CD1c-positive myeloid dendritic cell (primary cell): ENCODE measurements around the gene SHH.

Experiments
- DNase-seq: peaks from one replicate; pipeline ENCODE4 v3.0.0-alpha.2; 2016; ENCODE audit errors: extremely low spot score

The SHH gene

GRCh38 chr7:155764438-155764793 is 47.8 kb downstream of the SHH start:
- DNase-seq = no peak

DNA sequence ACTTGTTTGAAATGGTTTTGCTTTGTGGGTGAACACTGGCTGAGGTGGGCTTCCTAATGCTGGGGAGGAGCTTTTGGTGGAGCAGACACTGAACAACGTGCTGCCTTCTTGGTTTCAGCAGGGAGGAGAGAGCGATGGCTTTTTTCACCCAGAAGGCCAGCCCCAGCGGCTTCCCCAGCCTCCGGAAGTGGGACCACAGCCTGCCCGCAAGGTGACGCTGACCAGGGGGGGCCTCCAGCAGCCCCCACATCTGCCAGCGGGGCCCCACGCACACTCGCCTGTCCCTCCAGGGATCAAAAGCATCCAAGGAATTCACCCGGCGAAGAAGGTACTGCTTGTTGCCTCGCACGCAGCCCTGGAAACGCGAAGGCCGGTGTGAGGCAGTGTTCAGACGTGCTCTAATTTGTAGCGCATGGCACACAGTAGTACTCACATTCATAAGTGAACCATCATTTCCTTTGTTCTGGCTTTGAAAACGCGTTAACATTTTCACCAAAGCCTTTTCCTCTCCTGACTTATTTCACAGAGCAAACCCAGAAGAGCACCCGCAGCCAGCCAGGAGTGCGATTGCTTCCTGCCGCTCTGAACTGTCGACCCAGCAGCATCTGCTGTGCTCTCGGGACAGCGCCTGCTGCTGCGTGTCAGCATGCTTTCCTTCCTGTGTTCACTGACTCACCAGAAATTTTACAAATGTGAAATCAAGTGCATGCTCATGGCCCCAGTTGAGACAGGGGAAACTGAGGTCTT is 48.4 kb downstream of the SHH start:
- DNase-seq = peak; percentile 34

GRCh38 chr7:155763122-155763521 is 49.1 kb downstream of the SHH start:
- no peak for DNase-seq

- no peak for DNase-seq
These were observed 49.6 kb downstream of the SHH start for GRCh38 chr7:155762655-155763054.

- DNase-seq = no peak
These were observed 50.2 kb downstream of the SHH start for GRCh38 chr7:155762036-155762435.

DNA sequence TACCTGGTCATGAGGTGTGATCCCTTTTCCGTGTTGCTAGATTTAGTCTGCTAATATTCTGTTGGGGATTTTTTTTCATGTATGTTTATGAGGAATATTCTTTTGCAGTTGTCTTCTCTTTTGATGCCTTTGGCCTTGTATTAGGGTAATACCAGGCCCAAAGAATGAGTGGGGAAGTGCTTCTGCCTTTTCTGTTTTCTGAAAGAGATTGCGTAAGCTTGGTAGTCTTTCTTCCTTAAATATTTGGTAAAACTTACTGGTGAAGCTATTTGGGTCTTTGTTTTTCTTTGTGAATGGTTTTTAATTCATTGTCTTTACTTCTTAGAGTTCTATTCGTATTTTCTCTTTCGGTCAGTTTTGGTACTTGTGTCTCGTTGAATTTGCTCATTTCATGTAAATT is 51.1 kb downstream of the SHH start:
- DNase-seq = peak; percentile 78

GRCh38 chr7:155759740-155760430 is 52.4 kb downstream of the SHH start:
- no peak for DNase-seq

DNA sequence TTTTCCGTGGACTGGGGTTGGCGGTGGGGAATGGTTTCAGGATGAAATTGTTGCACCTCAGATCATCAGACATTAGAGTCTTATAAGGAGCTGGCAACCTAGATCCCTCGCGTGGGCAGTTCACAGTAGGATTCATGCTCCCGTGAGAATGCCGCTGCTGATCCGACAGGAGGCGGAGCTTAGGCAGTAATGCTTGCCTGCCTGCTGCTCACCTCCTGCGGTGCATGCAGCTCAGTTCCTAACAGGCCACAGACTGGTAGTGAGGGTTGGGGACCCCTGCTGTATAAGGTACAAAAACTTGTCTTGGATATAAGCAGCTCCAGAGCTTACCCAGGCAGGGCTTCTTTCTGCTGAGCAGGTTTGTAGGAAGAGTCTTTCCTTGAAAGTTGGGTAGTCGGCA is 53.9 kb downstream of the SHH start:
- no peak for DNase-seq

DNA sequence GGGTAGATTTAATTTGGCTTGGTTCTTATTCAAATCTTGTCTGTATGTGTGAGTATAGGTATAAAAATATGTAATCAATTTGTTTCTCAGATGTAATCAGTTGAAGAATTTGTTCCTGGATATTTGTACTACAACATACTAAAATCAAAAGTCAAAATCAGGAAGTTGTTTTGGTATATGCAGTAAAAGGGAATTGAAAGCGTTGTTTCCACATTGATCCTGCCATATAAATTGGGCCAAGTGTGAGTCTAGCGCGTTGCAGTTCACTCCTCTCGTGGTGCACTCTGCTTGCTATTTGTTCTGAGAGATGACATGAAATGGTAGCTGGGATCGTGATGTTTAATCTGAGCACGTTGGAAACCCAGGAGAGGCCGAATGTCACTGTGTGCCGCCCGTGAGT is 55.9 kb downstream of the SHH start:
- peak; percentile 86 for DNase-seq

GRCh38 chr7:155755026-155755425 is 57.2 kb downstream of the SHH start:
- DNase-seq = no peak

DNA sequence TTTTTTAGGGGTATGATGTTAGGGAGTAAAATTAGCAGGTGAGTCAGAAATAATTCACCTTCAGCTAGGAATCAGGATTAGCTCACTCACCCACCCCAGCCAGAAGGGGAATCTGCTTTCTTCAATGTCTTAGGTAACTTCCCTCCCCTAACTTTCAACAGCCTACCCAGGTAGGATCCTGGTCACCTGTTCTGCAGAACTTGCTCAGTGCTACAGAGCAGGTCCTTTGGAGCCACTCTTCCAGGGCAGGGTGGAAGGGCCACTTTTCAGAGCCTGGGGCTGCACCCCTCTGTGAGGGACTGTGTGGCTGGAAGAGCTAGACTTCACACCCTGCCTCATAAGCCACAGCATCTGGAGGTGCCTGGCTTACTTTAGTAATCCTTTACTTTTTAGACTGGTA is 58.1 kb downstream of the SHH start:
- no peak for DNase-seq

GRCh38 chr7:155753446-155753965 is 58.8 kb downstream of the SHH start:
- DNase-seq = no peak

- peak; percentile 64 for DNase-seq
These were observed 59.4 kb downstream of the SHH start for GRCh38 chr7:155752756-155753445.

DNA sequence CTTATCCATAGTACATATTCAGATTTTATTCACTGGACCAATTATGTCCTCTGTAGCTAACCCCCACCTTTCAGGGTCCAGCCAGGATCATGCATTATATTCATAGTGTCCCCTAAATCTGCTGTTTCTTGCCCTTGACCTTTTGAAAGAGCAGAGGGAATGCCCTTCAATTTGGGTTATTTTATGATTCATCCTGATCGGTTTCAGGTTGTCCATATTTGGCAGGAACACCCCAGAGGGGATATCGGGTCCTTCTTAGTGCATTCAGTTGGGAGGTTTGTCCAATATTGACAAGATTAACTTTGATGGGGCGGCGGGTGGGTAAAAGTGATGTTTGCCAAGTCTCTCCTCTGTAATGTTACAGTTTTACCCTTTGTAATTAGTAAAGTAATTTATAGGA is 60.9 kb downstream of the SHH start:
- DNase-seq = no peak

- DNase-seq = no peak
These were observed 61.8 kb downstream of the SHH start for GRCh38 chr7:155750255-155751125.
